C4-2B (cell line): ENCODE measurements around the gene MID1.
A peak's percentile ranks its signal among the peaks of the same experiment; 100 is the strongest.

Experiments
- H3K27ac ChIP-seq: fragments of 450-650 bp; 2 replicates; pipeline ENCODE4 v1.5.1; 2017
- ZFX ChIP-seq: fragments of 450-650 bp; IDR thresholded peaks from 2 replicates; pipeline ENCODE4 v1.6.1; 2017
- TF ChIP-seq, protein P1 (sequence below): fragments of 450-650 bp; conservative IDR thresholded peaks from 2 replicates; pipeline ENCODE4 v1.5.1; 2017; ENCODE audit warnings: mild to moderate bottlenecking

MID1 gene

DNA sequence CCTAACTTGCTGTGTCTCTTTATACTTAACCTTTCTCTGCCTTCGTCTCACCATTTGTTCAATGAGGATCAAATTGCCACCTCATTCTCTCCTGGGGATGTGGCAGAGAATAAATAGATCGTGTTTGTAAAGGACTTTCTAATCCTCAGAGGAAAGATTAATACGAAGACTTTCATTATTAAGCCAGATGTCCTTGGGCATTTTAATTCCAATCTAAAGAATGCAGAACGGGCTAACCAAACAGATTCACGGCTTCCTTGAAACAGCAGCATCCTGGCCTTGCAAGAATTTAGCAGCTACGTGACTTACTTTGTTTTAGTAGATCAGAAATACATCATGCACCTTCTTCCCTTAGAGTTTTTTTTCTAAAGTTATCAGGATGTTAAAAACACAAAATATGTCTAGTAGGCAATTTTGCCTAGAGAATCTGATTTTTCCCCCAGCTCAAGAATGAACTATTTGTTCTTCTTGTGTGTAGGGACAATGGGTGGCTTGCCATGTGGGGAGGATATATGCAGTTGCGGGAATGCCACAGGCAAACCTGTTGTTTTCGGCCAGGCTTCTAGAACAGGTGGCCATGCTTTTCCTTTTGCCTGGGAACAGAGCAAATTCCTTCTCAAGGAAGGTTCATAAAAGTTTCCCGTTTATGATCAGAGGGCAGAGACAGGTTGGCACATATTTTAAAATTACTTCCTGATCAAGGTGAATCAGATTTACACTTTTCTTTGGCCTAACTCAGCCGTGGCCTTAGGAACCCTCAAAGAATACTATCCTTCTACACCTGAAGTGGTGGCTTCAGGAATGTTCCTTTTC, 3.0 kb downstream of the MID1 start:
- no peak overlapping the region for H3K27ac ChIP-seq
- TF ChIP-seq ZFX, result no peak

DNA sequence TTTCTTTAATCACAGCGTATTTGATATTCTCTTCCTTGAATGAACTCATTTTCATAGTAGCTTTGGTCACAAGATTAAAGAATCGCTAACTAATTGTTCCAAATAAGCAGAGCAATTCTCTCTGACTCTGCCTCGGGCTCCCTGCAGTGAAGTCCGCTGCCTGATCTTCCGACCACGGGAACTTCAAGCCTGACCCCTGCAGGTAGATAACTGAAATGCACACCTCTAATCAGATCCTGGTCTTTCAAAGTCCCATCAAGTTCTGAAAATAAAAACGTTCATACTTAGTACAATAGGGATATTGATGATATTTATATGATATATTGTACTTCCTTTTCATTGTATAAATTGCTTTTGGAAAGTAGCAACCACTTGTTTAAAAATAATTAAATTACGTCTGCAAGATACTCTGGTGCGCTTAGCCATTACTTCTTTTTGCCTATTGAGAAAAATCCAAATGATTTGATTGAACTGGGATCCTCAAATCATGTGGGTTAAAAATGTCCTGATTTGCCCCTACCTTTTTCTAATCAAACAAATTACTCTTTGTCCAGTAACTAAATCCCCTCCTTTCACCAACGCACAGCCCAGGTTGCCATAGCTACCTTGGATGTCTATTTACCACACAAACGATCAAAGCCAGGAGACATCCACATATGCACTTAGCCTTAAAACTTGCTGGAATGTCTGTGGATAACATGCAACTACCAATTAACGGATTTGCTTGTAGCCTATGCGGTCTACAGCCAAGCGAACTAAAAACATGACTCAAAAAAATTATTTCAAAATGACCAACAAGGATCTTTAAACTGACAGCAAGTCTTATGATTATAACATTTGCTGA, 4.2 kb downstream of the MID1 start:
- no peak for TF ChIP-seq ZFX
- TF ChIP-seq, protein P1, sequence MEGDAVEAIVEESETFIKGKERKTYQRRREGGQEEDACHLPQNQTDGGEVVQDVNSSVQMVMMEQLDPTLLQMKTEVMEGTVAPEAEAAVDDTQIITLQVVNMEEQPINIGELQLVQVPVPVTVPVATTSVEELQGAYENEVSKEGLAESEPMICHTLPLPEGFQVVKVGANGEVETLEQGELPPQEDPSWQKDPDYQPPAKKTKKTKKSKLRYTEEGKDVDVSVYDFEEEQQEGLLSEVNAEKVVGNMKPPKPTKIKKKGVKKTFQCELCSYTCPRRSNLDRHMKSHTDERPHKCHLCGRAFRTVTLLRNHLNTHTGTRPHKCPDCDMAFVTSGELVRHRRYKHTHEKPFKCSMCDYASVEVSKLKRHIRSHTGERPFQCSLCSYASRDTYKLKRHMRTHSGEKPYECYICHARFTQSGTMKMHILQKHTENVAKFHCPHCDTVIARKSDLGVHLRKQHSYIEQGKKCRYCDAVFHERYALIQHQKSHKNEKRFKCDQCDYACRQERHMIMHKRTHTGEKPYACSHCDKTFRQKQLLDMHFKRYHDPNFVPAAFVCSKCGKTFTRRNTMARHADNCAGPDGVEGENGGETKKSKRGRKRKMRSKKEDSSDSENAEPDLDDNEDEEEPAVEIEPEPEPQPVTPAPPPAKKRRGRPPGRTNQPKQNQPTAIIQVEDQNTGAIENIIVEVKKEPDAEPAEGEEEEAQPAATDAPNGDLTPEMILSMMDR, result peak; percentile 79
- no peak overlapping the region for H3K27ac ChIP-seq

DNA sequence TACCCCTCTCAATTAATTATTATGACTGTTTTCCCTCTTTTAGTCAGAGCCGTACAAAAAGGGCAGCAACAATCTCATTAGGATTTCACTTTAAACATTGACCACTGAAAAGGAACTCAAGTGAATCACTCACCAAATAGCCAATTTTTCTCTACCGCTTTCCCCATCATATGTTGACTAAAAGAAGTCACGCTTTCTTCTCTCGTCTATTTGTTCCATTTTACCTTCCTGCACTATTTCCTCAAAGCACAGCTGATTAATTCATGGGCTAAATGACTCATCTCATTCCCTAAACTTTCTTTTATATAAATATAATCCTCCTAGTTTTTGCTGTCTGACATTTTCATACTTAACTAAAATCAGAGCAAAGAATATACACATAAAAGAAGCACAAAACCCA, 8.2 kb downstream of the MID1 start:
- no peak for TF ChIP-seq ZFX
- TF ChIP-seq, protein P1, result no peak
- H3K27ac ChIP-seq, result no peak overlapping the region

GRCh38 chrX:10611441-10612090, 8.8 kb downstream of the MID1 start:
- TF ChIP-seq, protein P1, result no peak
- TF ChIP-seq ZFX, result no peak
- no peak overlapping the region for H3K27ac ChIP-seq

- TF ChIP-seq ZFX, result no peak
- TF ChIP-seq, protein P1, result no peak
- no peak overlapping the region for H3K27ac ChIP-seq
Measured at GRCh38 chrX:10608099-10608498, 12.3 kb downstream of the MID1 start.

GRCh38 chrX:10607233-10607632, 13.2 kb downstream of the MID1 start:
- no peak overlapping the region for H3K27ac ChIP-seq
- TF ChIP-seq, protein P1, result no peak
- no peak for TF ChIP-seq ZFX

- H3K27ac ChIP-seq, result no peak overlapping the region
- TF ChIP-seq ZFX, result no peak
- TF ChIP-seq, protein P1, result no peak
Measured at GRCh38 chrX:10603612-10604011, 16.8 kb downstream of the MID1 start.
